Neuronal stem cell (in vitro differentiated cells): ENCODE measurements around the gene CD34.
A peak's percentile ranks its signal among the peaks of the same experiment; 100 is the strongest.

Experiments used
- DNase-seq: peaks from one replicate; pipeline ENCODE4 v3.0.0-alpha.2; 2013; ENCODE audit warnings: low spot score
- H2AFZ ChIP-seq: one replicate; pipeline ENCODE4 v1.6.1; 2013; ENCODE audit warnings: mild to moderate bottlenecking, low read length, inconsistent platforms
- H2AK5ac ChIP-seq: 2 replicates; pipeline ENCODE4 v1.6.1; 2013; ENCODE audit warnings: low read depth, mild to moderate bottlenecking, inconsistent platforms, low read length, moderate library complexity, mixed read lengths
- H2BK120ac ChIP-seq: 2 replicates; pipeline ENCODE4 v1.6.1; 2013; ENCODE audit warnings: low read depth, mild to moderate bottlenecking, inconsistent platforms, low read length, moderate library complexity, mixed read lengths
- H2BK12ac ChIP-seq: one replicate; pipeline ENCODE4 v1.6.1; 2013; ENCODE audit warnings: low read length, inconsistent platforms
- H2BK15ac ChIP-seq: 2 replicates; pipeline ENCODE4 v1.6.1; 2013; ENCODE audit warnings: mild to moderate bottlenecking, low read length, inconsistent platforms, mixed read lengths
- H2BK5ac ChIP-seq: one replicate; pipeline ENCODE4 v1.6.1; 2013; ENCODE audit warnings: inconsistent platforms, mild to moderate bottlenecking, low read length, moderate library complexity
- H3K14ac ChIP-seq: one replicate; pipeline ENCODE4 v1.6.1; 2013; ENCODE audit warnings: low read length, inconsistent platforms
- H3K18ac ChIP-seq: 2 replicates; pipeline ENCODE4 v1.6.1; 2013; ENCODE audit warnings: low read length, inconsistent platforms
- H3K23ac ChIP-seq: 2 replicates; pipeline ENCODE4 v1.6.1; 2013; ENCODE audit warnings: low read depth, mild to moderate bottlenecking, mixed read lengths, low read length, inconsistent platforms; ENCODE audit not compliant: poor library complexity
- H3K27ac ChIP-seq: replicated peaks from 3 replicates; pipeline ENCODE4 v1.5.1; 2013; ENCODE audit warnings: low read length, inconsistent platforms
- H3K27me3 ChIP-seq, 3 experiments: 2 replicates each; pipeline ENCODE4 v1.6.1; 2013; ENCODE audit warnings: low read length in 3 of 3, mild to moderate bottlenecking in 2 of 3, inconsistent platforms in 1 of 3, low read depth in 1 of 3, mixed read lengths in 1 of 3, moderate library complexity in 1 of 3; ENCODE audit not compliant: control insufficient read depth in 3 of 3, insufficient read depth in 3 of 3
- H3K36me3 ChIP-seq, 2 donors: replicated peaks in 1 of 2; 2 replicates each; pipeline ENCODE4 v1.6.1; 2013; ENCODE audit warnings: low read length in 2 of 2; ENCODE audit not compliant: control insufficient read depth in 2 of 2, insufficient read depth in 2 of 2
- H3K4ac ChIP-seq: 2 replicates; pipeline ENCODE4 v1.6.1; 2013; ENCODE audit warnings: inconsistent platforms, mild to moderate bottlenecking, low read length, moderate library complexity
- H3K4me1 ChIP-seq, 2 donors: 1 replicate in 1 of 2; 2 replicates in 1 of 2; pipeline ENCODE4 v1.6.1; 2013; ENCODE audit warnings: low read length in 2 of 2, low read depth in 1 of 2; ENCODE audit not compliant: control insufficient read depth in 2 of 2, insufficient read depth in 1 of 2
- H3K4me2 ChIP-seq: one replicate; pipeline ENCODE4 v1.6.1; 2013; ENCODE audit warnings: mild to moderate bottlenecking, low read length, inconsistent platforms; ENCODE audit not compliant: insufficient read depth, poor library complexity, severe bottlenecking
- H3K4me3 ChIP-seq, 2 donors: 2 replicates each; pipeline ENCODE4 v1.5.1; 2013; ENCODE audit warnings: low read length in 2 of 2, mild to moderate bottlenecking in 2 of 2, inconsistent platforms in 1 of 2, moderate library complexity in 1 of 2
- H3K79me1 ChIP-seq: one replicate; pipeline ENCODE4 v1.6.1; 2013; ENCODE audit warnings: low read depth, mild to moderate bottlenecking, inconsistent platforms, low read length, moderate library complexity
- H3K9ac ChIP-seq: one replicate; pipeline ENCODE4 v1.6.1; 2013; ENCODE audit warnings: mild to moderate bottlenecking, low read depth, low read length, inconsistent platforms; ENCODE audit not compliant: poor library complexity
- H3K9me3 ChIP-seq, 2 donors: replicated peaks in 1 of 2; 2 replicates each; pipeline versions ENCODE3 to v1.6.1; 2013; ENCODE audit warnings: low read length in 2 of 2, mild to moderate bottlenecking in 2 of 2, inconsistent platforms in 1 of 2, low read depth in 1 of 2, mixed read lengths in 1 of 2, moderate library complexity in 1 of 2; ENCODE audit not compliant: control insufficient read depth in 2 of 2, insufficient read depth in 1 of 2
- H4K8ac ChIP-seq: one replicate; pipeline ENCODE4 v1.6.1; 2013; ENCODE audit warnings: low read depth, mild to moderate bottlenecking, inconsistent platforms, low read length, moderate library complexity
- H4K91ac ChIP-seq: one replicate; pipeline ENCODE4 v1.6.1; 2013; ENCODE audit warnings: low read length, low read depth, mild to moderate bottlenecking, inconsistent platforms; ENCODE audit not compliant: poor library complexity
- WGBS, 2 donors: extraction: QIAGEN DNeasy Blood & Tissue Kit; methylation state at CpG; one replicate each; pipeline ENCODE4 v1.1.7; 2013; ENCODE audit warnings: missing lambda C conversion rate in 2 of 2, mixed read lengths in 1 of 2; ENCODE audit not compliant: insufficient read length in 2 of 2, insufficient replicate concordance in 1 of 2; ENCODE audit errors: extremely low coverage in 2 of 2; 5-methylcytosine and 5-hydroxymethylcytosine counted together

Gene CD34

GRCh38 chr1:207901041-207901653 is 9.8 kb downstream of the CD34 start:
- no peak overlapping the region for H3K9ac ChIP-seq
- H3K4ac ChIP-seq = no peak overlapping the region
- no peak overlapping the region for H4K8ac ChIP-seq
- H3K14ac ChIP-seq = no peak overlapping the region
- no peak overlapping the region for H2BK12ac ChIP-seq
- H3K4me3 ChIP-seq = no peak overlapping the region
- no peak overlapping the region for H2AFZ ChIP-seq
- H3K27me3 ChIP-seq = peaks cover 0 to 37% (median 0%) of the 10 kb centered on the region in 3 experiments
- no peak overlapping the region for H2AK5ac ChIP-seq
- no peak for DNase-seq
- H2BK15ac ChIP-seq = no peak overlapping the region
- no peaks in the 10 kb centered on the region for H3K4me1 ChIP-seq
- H4K91ac ChIP-seq = no peak overlapping the region
- WGBS, 2 donors = no CpG with 5 or more reads among the region's 2 CpGs
- no peaks in the 10 kb centered on the region for H3K79me1 ChIP-seq
- H2BK5ac ChIP-seq = no peak overlapping the region
- H2BK120ac ChIP-seq = no peak overlapping the region
- no peaks in the 10 kb centered on the region for H3K36me3 ChIP-seq
- no peak overlapping the region for H3K27ac ChIP-seq
- no peak overlapping the region for H3K4me2 ChIP-seq
- H3K23ac ChIP-seq = no peak overlapping the region
- H3K9me3 ChIP-seq = no peaks in the 10 kb centered on the region
- H3K18ac ChIP-seq = peak overlapping the region; percentile 19

DNA sequence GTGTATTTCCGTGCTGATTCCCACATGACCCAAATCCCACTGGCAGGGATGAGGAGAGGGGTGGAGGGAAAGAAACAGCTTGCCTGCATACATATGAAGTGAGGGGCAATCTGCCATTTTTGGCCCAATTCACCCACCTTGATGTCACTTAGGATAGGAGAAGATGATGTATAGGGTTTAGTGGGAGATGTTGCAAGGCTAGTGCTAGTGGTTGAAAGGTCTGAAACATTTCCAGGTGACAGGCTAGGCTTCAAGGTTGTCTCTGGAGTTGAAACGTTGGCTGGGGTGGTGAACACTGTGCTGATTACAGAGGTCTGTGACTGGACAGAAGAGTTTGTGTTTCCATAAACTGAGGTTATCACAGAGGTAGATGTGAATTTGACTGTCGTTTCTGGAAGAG is 12.1 kb downstream of the CD34 start:
- Histone ChIP-seq H3K18ac (no peak overlapping the region), H3K79me1 (no peaks in the 10 kb centered on the region), H3K4me3 (no peak overlapping the region), H3K36me3 (no peaks in the 10 kb centered on the region), H3K9me3 (no peaks in the 10 kb centered on the region), H3K27ac (no peak overlapping the region), H2AFZ (no peak overlapping the region), H3K9ac (no peak overlapping the region), H3K4ac (no peak overlapping the region), H2BK15ac (no peak overlapping the region), H3K27me3 (peaks cover 0 to 40% (median 0%) of the 10 kb centered on the region in 3 experiments), H4K91ac (no peak overlapping the region), H2BK12ac (no peak overlapping the region), H3K4me2 (no peak overlapping the region), H4K8ac (no peak overlapping the region), H3K23ac (no peak overlapping the region), H3K4me1 (no peaks in the 10 kb centered on the region), H3K14ac (no peak overlapping the region), H2BK5ac (no peak overlapping the region), H2BK120ac (no peak overlapping the region), H2AK5ac (no peak overlapping the region)
- no peak for DNase-seq
- no CpG with 5 or more reads among the region's 3 CpGs for WGBS, 2 donors

DNA sequence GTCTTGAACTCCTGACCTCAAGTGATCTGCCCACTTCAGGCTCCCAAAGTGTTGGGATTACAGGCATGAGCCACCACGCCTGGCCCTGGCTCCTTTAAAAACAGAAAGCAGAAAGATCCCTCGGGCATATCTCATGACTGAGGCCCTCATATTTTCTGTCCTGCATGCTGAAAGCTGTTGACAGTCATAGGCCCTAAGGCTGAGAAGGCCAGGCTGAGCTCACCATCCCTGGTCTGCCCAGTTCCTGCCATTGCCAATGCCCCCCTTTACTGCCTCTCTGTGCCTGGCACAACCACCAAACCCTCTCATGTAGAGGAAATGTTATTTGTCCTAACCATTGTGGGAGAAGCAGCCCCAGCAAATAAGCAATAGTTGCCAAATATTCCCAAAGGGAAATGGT is 12.7 kb downstream of the CD34 start:
- Histone ChIP-seq H4K8ac (no peak overlapping the region), H3K27ac (no peak overlapping the region), H2BK15ac (no peak overlapping the region), H3K4me1 (no peaks in the 10 kb centered on the region), H4K91ac (no peak overlapping the region), H3K4me2 (no peak overlapping the region), H3K9ac (no peak overlapping the region), H3K14ac (no peak overlapping the region), H2BK120ac (no peak overlapping the region), H3K79me1 (no peaks in the 10 kb centered on the region), H3K4me3 (no peak overlapping the region), H2BK12ac (no peak overlapping the region), H3K18ac (no peak overlapping the region), H3K23ac (no peak overlapping the region), H3K4ac (no peak overlapping the region), H3K36me3 (no peaks in the 10 kb centered on the region), H3K9me3 (no peaks in the 10 kb centered on the region), H2AFZ (no peak overlapping the region), H2AK5ac (no peak overlapping the region), H2BK5ac (no peak overlapping the region), H3K27me3 (peaks cover 0 to 40% (median 0%) of the 10 kb centered on the region in 3 experiments)
- no CpG with 5 or more reads among the region's 2 CpGs for WGBS, 2 donors
- DNase-seq = no peak

GRCh38 chr1:207897188-207897587 is 13.7 kb downstream of the CD34 start:
- Histone ChIP-seq H2BK15ac (no peak overlapping the region), H2AFZ (no peak overlapping the region), H3K27ac (no peak overlapping the region), H3K4me1 (no peaks in the 10 kb centered on the region), H3K18ac (no peak overlapping the region), H3K4ac (no peak overlapping the region), H2BK5ac (no peak overlapping the region), H2BK120ac (no peak overlapping the region), H3K4me3 (no peak overlapping the region), H3K14ac (no peak overlapping the region), H3K23ac (no peak overlapping the region), H3K9ac (no peak overlapping the region), H2AK5ac (no peak overlapping the region), H2BK12ac (no peak overlapping the region), H3K27me3 (peaks cover 0 to 37% (median 0%) of the 10 kb centered on the region in 3 experiments), H3K9me3 (no peaks in the 10 kb centered on the region), H3K4me2 (no peak overlapping the region), H3K79me1 (no peaks in the 10 kb centered on the region), H4K8ac (no peak overlapping the region), H3K36me3 (no peaks in the 10 kb centered on the region), H4K91ac (no peak overlapping the region)
- no CpG with 5 or more reads among the region's 2 CpGs for WGBS, 2 donors
- DNase-seq = no peak
